HG02678 (cell line): ENCODE measurements around the gene GLS2.
"Not testable (repeated sequence)": the region's sequence is repeated elsewhere in the genome, so short reads cannot be mapped to it uniquely, and the experiment has no call there.

Experiments
- ATAC-seq: cut with Tn5 transposase; IDR thresholded peaks from one replicate; pipeline ENCODE4 v1.9.1; 2021; ENCODE audit warnings: mild to moderate bottlenecking, moderate library complexity; ENCODE audit not compliant: unreplicated experiment

The GLS2 gene

GRCh38 chr12:56493409-56494105 is 5.6 kb upstream of the GLS2 start:
- not testable (repeated sequence) for ATAC-seq

GRCh38 chr12:56490360-56490759 is 2.4 kb upstream of the GLS2 start:
- ATAC-seq, result no peak

- peak; percentile 17 for ATAC-seq
Observed at GRCh38 chr12:56487448-56488040, 417 bp downstream of the GLS2 start.

GRCh38 chr12:56486694-56487093 is 1.3 kb downstream of the GLS2 start:
- ATAC-seq, result no peak

- ATAC-seq, result no peak
Observed at GRCh38 chr12:56484566-56484965, 3.4 kb downstream of the GLS2 start.

GRCh38 chr12:56479625-56480024 is 8.3 kb downstream of the GLS2 start:
- ATAC-seq, result no peak

GRCh38 chr12:56477521-56478225 is 10.3 kb downstream of the GLS2 start:
- ATAC-seq, result no peak

GRCh38 chr12:56476972-56477432 is 11.0 kb downstream of the GLS2 start:
- ATAC-seq, result no peak

GRCh38 chr12:56476143-56476542 is 11.8 kb downstream of the GLS2 start:
- ATAC-seq, result no peak

GRCh38 chr12:56474389-56474788 is 13.6 kb downstream of the GLS2 start:
- ATAC-seq, result no peak

- no peak for ATAC-seq
Observed at GRCh38 chr12:56469007-56469930, 18.7 kb downstream of the GLS2 start.

- ATAC-seq, result peak; percentile 90
Observed at GRCh38 chr12:56468216-56469006, 19.6 kb downstream of the GLS2 start, which contains the start of gene SPRYD4. Gene SPRYD4, plus strand, starts transcription at chr12:56468578. Its CDS starts 14 bp downstream, at chr12:56468592.

- ATAC-seq, result no peak
Observed at GRCh38 chr12:56462565-56462964, 25.4 kb downstream of the GLS2 start.

- no peak for ATAC-seq
Observed at GRCh38 chr12:56461235-56462159, 26.5 kb downstream of the GLS2 start.

- ATAC-seq, result no peak
Observed at GRCh38 chr12:56457817-56458216, 30.1 kb downstream of the GLS2 start.

GRCh38 chr12:56454557-56454956 is 33.4 kb downstream of the GLS2 start, which contains the start of gene MIP:
Gene MIP, minus strand, starts transcription at chr12:56454657. Its CDS starts 44 bp downstream, at chr12:56454613.
- ATAC-seq, result no peak

GRCh38 chr12:56451147-56451546 is 36.8 kb downstream of the GLS2 start:
- ATAC-seq, result no peak

GRCh38 chr12:56450241-56450640 is 37.7 kb downstream of the GLS2 start:
- no peak for ATAC-seq

GRCh38 chr12:56449622-56449984 is 38.4 kb downstream of the GLS2 start:
- ATAC-seq, result no peak
